Measurements from ENCODE around the gene USP10. TPM values are rescaled to one million over a fixed set of nuclear protein-coding genes. Genes with fewer than 3 reads are reported as not detected.

USP10 gene
- total RNA-seq, 2 donors from 2014 or later, result 148 to 149 TPM

GRCh38 chr16:84703681-84704080 is 3.9 kb downstream of the USP10 start:
- Mint-ChIP-seq H3K27ac (no peak overlapping the region), H3K4me3 (no peak overlapping the region), H3K36me3 (ENCODE audit: low read depth) (peaks cover 6% of the 10 kb centered on the region), H3K27me3 (ENCODE audit: insufficient read depth) (no peaks in the 10 kb centered on the region), H3K9me3 (no peaks in the 10 kb centered on the region), H3K4me1 (peaks cover 44% of the 10 kb centered on the region)
- no peak for DNase-seq
- TF ChIP-seq, protein P1, sequence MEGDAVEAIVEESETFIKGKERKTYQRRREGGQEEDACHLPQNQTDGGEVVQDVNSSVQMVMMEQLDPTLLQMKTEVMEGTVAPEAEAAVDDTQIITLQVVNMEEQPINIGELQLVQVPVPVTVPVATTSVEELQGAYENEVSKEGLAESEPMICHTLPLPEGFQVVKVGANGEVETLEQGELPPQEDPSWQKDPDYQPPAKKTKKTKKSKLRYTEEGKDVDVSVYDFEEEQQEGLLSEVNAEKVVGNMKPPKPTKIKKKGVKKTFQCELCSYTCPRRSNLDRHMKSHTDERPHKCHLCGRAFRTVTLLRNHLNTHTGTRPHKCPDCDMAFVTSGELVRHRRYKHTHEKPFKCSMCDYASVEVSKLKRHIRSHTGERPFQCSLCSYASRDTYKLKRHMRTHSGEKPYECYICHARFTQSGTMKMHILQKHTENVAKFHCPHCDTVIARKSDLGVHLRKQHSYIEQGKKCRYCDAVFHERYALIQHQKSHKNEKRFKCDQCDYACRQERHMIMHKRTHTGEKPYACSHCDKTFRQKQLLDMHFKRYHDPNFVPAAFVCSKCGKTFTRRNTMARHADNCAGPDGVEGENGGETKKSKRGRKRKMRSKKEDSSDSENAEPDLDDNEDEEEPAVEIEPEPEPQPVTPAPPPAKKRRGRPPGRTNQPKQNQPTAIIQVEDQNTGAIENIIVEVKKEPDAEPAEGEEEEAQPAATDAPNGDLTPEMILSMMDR (conservative IDR thresholded peaks at IDR 0.05), result no peak
- Histone ChIP-seq H3K27me3 (ENCODE audit: control insufficient read depth, insufficient read depth, low read length, poor library complexity, severe bottlenecking) (no peaks in the 10 kb centered on the region), H3K36me3 (ENCODE audit: control insufficient read depth, insufficient read depth, low read length) (no peaks in the 10 kb centered on the region), H3K4me3 (ENCODE audit: low read length) (peak overlapping the region; percentile 13), H3K9me3 (ENCODE audit: control insufficient read depth, low read length) (no peaks in the 10 kb centered on the region), H3K4me1 (ENCODE audit: control insufficient read depth, insufficient read depth, low read length) (peaks cover 5% of the 10 kb centered on the region), H3K9ac (ENCODE audit: extremely low read depth, low read length, poor library complexity, severe bottlenecking) (no peak overlapping the region), H3K27ac (ENCODE audit: low read depth, low read length) (no peak overlapping the region)
- 95% methylated on average over 9 to 10 of the region's 10 CpGs for WGBS, 2 experiments (ENCODE audit: insufficient coverage in 1 of 2, insufficient read length in 1 of 2)

DNA sequence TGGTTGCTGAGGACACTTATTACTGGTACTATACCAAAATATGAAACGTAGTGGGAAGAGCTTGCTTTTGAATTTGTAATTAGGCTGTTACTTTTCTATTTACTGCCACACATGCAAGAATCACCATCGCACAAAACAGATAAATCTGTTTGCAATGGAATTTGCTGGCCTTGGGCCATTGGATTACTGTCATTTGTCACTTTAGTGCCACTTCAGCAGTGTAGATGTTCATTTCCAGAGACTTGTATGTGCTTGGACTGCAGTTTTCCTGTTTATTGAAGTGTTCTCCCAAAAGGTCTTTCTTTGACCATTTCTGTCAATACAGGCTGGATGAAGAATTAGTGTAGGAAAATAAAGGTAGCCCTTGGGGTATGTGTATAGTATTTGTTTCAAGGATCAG is 4.5 kb downstream of the USP10 start:
- no peaks in the 10 kb centered on the region for H3K9me3 ChIP-seq (ENCODE audit: control insufficient read depth, low read length)
- H3K9ac ChIP-seq (ENCODE audit: extremely low read depth, low read length, poor library complexity, severe bottlenecking), result no peak overlapping the region
- no peak for DNase-seq
- no peak overlapping the region for H3K27ac ChIP-seq (ENCODE audit: low read depth, low read length)
- Mint-ChIP-seq H3K4me3 (no peak overlapping the region), H3K27me3 (ENCODE audit: insufficient read depth) (no peaks in the 10 kb centered on the region), H3K4me1 (peaks cover 49% of the 10 kb centered on the region), H3K27ac (no peak overlapping the region), H3K9me3 (no peaks in the 10 kb centered on the region), H3K36me3 (ENCODE audit: low read depth) (peaks cover 6% of the 10 kb centered on the region)
- H3K4me1 ChIP-seq (ENCODE audit: control insufficient read depth, insufficient read depth, low read length), result peaks cover 5% of the 10 kb centered on the region
- TF ChIP-seq, protein P1 (conservative IDR thresholded peaks at IDR 0.05), result no peak
- no peaks in the 10 kb centered on the region for H3K36me3 ChIP-seq (ENCODE audit: control insufficient read depth, insufficient read depth, low read length)
- no peaks in the 10 kb centered on the region for H3K27me3 ChIP-seq (ENCODE audit: control insufficient read depth, insufficient read depth, low read length, poor library complexity, severe bottlenecking)
- H3K4me3 ChIP-seq (ENCODE audit: low read length), result no peak overlapping the region
- 97 to 100% methylated on average over 1 to 2 of the region's 2 CpGs for WGBS, 2 experiments (ENCODE audit: insufficient coverage in 1 of 2, insufficient read length in 1 of 2)

DNA sequence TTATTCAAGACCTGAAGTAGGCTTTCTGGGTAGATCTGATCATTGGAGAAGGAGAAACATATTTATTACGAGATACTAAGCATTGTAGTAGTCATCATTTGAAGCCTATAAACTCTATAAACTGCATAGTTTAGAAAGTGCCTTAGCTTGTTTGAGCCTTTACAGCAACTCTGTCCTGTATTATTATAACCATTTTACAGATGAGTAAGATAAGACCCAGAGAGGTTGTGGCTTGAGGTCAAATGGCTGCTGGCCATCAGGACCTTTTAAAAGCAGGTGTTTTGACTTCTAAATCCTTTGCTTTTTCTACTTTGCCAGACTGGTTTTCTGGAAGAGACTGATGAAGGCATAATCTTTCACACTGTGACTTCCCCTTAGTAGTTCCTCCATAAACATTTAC is 7.1 kb downstream of the USP10 start:
- peaks cover 6% of the 10 kb centered on the region for H3K36me3 Mint-ChIP-seq (ENCODE audit: low read depth)
- no peak overlapping the region for H3K27ac Mint-ChIP-seq
- TF ChIP-seq, protein P1 (conservative IDR thresholded peaks at IDR 0.05), result no peak

More for the DNA sequence above, 7.1 kb downstream of the USP10 start:
- Histone ChIP-seq H3K9me3 (ENCODE audit: control insufficient read depth, low read length) (no peaks in the 10 kb centered on the region), H3K4me1 (ENCODE audit: control insufficient read depth, insufficient read depth, low read length) (peaks cover 5% of the 10 kb centered on the region), H3K4me3 (ENCODE audit: low read length) (no peak overlapping the region), H3K36me3 (ENCODE audit: control insufficient read depth, insufficient read depth, low read length) (peaks cover 12% of the 10 kb centered on the region), H3K27ac (ENCODE audit: low read depth, low read length) (no peak overlapping the region), H3K9ac (ENCODE audit: extremely low read depth, low read length, poor library complexity, severe bottlenecking) (no peak overlapping the region), H3K27me3 (ENCODE audit: control insufficient read depth, insufficient read depth, low read length, poor library complexity, severe bottlenecking) (no peaks in the 10 kb centered on the region)
- 91% methylated on average over 1 of the region's 1 CpG; no CpG with 5 or more reads in 1 of the 2 experiments for WGBS, 2 experiments (ENCODE audit: insufficient coverage in 1 of 2, insufficient read length in 1 of 2)
- H3K4me1 Mint-ChIP-seq, result peaks cover 57% of the 10 kb centered on the region
- no peak overlapping the region for H3K4me3 Mint-ChIP-seq
- no peaks in the 10 kb centered on the region for H3K9me3 Mint-ChIP-seq
- H3K27me3 Mint-ChIP-seq (ENCODE audit: insufficient read depth), result no peaks in the 10 kb centered on the region
- DNase-seq, result no peak
